Activated CD8-positive, alpha-beta memory T cell treated with anti-CD3 and anti-CD28 coated beads for 1 hour (primary cell): ENCODE measurements around the gene MICA.
"Not testable (repeated sequence)": the region's sequence is repeated elsewhere in the genome, so short reads cannot be mapped to it uniquely, and the experiment has no call there.

ENCODE experiments used
- DNase-seq, 2 donors: peaks; one replicate each; pipeline ENCODE4 v3.0.0-alpha.2; 2020; ENCODE audit warnings: low read depth in 1 of 2; ENCODE audit errors: extremely low read depth in 1 of 2

MICA gene

DNA sequence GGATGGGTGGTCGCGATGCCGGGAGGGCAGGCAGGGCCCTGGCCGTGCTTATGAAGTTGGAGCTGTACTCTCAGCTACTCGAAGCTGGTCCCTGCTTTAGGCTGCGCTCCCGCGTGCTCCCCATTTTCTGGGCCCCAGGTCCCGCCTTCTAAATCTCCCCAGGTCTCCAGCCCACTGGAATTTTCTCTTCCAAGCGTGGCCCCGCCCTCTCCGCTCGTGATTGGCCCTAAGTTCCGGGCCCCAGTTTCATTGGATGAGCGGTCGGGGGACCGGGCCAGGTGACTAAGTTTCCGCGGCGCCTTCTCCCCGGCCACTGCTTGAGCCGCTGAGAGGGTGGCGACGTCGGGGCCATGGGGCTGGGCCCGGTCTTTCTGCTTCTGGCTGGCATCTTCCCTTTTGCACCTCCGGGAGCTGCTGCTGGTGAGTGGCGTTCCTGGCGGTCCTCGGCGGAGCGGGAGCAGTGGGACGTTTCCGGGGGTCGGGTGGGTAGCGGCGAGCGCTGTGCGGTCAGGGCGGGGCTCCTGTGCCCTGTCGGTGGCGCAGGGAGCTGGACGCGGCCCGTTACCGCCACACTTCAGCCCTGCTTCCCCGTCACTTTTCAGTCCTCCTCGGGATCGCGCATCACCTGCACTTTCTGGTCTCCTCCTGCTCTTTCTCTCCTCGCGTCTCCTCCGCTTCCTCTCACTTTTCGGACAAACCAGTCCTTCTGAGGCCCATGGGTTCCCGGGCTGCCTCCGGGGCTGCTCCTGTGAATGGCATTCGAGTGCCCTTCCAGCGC, at the start of gene MICA:
MICA (plus strand) TSS at position 313 of the 778 bp plus-strand sequence; CDS start at position 351, 38 bp downstream.
- peak in 1 of 2 donors; percentile 57 for DNase-seq

DNA sequence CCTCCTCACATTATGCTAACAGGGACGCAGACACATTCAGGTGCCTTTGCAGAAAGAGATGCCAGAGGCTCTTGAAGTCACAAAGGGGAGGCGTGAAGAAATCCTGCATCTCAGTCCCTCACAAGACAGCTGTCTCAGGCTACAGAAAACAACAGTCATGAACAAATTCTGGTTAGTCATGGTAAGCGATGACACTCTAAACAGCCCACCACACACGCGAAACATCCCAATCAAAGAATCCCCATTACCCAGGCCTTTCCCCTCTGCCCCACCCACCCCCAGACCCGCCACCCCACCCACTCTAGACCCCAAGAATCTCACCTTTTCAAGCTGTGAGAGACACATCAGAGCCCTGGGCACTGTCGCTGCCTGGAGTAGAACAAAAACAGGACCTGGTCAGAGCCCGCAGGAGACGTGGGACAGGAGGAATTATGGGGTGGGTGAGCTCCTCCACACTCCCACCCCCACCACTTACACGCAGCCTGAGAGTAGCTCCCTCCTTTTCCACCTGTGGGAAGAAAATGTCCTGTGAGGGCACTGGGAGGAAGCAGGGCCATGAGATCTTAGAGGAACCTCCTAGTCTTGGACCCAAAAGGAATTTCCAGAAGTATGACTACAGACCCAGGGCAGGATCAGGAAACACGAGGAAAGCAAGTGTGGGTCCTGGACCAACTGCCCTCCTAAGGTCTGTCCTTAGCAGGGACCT, 49.1 kb upstream of the MICA start:
- no peak for DNase-seq

DNA sequence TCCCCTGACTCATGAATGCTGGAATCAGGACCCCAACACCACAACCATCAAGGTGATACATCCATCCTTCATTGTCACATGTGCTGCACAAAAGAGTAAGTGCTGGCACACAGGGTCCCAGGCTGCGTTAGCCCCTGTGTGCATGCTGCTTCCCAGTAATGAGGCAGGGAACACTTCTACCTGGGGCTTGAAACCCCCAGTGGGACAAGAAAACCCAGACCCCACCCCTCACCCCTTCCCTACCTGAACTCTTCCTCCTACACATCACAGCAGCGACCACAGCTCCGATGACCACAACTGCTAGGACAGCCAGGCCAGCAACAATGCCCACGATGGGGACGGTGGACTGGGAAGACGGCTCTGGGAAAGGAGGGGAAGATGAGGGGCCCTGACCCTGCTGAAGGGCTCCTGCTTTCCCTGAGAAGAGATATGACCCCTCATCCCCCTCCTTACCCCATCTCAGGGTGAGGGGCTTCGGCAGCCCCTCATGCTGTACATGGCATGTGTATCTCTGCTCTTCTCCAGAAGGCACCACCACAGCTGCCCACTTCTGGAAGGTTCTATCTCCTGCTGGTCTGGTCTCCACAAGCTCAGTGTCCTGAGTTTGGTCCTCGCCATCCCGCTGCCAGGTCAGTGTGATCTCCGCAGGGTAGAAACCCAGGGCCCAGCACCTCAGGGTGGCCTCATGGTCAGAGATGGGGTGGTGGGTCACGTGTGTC, 48.4 kb upstream of the MICA start:
- DNase-seq = no peak

DNA sequence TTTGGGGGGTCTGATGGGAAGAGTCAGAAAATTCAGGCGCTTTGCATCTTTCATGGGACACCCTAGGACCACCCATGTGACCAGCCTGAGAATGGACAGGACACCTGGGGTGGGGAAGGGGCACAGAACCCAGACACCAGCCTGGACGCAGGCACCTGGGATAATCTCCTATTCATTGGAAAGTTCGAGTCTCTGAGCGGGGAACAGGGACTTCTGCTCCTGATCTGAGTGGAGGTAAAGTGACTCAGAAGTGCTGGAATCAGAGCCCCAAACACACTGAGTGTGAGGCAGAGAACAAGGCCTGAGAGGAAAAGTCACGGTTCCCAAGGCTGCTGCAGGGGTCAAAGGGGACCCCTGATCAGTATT, 47.8 kb upstream of the MICA start:
- no peak for DNase-seq

DNA sequence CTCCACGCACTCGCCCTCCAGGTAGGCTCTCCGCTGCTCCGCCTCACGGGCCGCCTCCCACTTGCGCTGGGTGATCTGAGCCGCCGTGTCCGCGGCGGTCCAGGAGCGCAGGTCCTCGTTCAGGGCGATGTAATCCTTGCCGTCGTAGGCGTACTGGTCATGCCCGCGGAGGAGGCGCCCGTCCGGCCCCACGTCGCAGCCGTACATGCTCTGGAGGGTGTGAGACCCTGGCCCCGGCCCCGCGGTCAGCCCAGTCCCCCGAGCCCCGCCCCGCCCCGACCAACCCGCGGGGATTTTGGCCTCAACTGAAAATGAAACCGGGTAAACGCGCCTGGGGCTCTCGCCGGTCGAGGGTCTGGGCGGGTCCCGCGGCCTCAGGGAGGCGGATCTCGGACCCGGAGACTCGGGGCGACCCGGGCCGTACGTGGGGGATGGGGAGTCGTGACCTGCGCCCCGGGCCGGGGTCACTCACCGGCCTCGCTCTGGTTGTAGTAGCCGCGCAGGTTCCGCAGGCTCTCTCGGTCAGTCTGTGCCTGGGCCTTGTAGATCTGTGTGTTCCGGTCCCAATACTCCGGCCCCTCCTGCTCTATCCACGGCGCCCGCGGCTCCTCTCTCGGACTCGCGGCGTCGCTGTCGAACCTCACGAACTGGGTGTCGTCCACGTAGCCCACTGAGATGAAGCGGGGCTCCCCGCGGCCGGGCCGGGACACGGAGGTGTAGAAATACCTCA, 47.0 kb upstream of the MICA start:
- DNase-seq = no peak

DNA sequence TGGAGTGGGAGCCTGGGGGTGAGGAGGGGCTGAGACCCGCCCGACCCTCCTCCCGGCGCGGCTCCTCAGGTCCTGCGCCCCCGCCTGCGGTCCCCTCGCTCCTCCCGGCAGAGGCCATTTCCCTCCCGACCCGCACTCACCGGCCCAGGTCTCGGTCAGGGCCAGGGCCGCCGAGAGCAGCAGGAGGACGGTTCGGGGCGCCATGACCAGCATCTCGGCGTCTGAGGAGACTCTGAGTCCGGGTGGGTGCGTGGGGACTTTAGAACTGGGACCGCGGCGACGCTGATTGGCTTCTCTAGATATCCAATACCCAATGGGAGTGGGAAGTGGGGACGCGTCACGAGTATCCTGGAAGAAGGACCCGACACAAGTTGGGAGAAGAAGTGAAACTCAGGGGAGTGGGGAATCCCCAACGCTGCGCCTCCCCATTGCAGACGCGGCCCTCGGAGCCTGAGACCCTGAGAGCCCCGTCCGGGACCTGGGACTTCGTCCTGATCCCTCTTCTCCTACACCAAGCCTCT, 46.4 kb upstream of the MICA start, which contains the start of gene HLA-B:
HLA-B (minus strand) TSS at position 234 of the 521 bp plus-strand sequence; CDS start at position 213, 21 bp downstream.
- peak; percentile 64 to 67 for DNase-seq

DNA sequence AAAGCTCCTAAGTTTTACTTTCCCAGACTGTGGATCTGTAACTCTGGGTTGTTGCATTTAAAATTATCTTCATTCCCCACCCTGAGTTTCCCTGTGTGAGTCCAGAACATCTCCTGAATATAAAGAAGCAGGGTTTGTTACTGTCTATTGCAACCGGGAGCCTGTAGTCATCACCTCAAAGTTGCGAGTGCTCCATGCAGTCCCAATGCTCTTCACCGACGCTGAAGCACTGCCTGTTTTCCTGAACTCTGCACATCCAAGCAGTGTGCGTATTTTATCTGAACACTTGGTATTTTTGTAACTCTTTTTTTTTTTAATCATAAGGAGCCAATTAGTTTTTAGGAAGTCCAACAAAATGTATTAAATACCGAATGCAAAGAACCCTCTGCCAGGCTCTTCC, 45.5 kb upstream of the MICA start:
- DNase-seq = no peak

DNA sequence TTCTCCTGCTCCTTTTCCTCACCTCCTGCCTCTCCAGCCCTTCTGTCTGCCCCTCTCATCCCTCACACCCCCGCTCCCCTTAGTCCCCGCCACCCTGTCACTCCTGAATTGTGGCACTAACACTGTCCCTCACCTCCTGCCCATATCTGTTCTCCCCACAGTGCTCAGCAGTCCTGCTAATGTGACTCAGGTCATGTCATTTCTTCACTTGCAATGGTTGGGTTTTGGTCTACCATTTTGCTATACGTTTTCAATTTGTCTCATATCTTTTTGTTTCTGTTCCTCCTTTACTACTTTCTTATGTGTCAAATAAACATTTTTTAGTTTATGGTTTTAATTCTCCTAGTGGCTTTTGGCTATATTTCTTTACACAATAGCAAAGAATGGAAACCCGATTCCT, 45.1 kb upstream of the MICA start:
- DNase-seq = no peak

DNA sequence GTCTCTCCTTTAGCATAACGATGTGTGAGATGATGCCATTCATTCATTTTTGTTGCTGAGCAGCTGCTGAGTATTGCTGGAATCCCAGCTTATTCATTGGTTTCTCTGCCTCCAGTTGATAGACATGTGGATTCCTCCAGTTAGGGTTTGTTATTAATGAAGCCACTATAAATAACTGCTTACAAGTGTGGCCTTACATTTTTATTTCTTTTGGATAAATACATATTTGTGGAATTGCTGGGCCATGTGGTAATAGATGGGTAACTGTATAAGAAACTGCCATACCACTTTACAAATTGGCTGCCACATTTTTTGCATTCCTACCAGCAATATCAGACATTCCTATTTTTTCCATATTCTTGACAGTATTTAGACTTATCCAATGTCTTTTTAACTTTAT, 43.8 kb upstream of the MICA start:
- no peak for DNase-seq

DNA sequence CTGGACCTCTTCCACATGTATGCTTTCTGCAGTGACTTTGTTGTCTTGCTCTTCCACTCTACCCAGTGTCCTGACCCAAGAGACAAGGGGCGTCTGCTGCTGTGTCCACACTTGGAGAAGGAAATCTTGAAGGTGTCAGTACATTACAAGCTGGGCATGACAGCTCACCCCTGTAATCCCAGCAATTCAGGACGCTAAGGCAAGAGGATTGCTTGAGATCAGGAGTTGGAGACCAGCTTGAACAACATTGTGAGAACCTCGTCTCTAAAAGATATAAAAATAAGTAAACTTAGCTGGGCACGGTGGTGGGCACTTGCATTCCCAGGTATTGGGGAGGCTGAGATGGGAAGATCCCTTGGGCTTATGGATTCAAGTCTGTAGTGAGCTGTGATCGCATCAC, 40.6 kb upstream of the MICA start:
- DNase-seq = no peak

DNA sequence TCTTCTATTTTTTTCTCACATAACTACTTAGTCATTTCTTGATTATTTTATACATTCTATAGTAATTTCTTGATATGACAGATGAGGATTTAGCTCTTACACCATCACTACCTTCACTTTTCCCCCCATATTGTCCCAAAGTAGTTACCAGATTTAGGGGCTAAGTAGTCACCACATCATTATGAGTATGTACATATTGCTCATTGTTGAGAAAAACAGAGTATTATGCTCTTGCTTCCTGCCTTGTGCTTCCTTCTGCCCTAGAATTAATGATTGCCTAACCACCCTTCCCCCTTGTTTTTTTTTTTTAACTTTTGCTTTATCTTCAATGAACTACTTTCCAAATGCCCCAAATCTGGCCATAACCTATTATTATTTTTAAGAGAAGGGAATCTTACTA, 39.6 kb upstream of the MICA start:
- no peak for DNase-seq

DNA sequence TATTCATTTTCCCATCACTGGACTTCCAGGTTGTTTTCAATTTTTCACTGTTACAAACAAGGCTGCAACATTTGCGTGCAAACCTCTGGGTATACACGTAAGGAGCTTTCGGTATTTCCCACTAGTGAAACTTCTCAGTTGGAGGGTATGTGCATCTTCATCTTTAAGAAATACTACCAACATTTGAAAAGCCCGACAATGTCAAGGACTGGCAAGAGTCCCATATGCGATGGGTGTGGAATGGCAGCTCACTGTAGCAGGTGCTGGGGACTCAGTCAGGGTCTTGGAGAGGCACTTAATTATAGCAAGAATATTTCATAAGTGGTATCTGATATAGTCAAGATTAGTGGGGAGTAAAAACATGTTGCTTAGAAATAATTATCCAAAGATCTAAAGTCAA, 37.5 kb upstream of the MICA start:
- no peak for DNase-seq

DNA sequence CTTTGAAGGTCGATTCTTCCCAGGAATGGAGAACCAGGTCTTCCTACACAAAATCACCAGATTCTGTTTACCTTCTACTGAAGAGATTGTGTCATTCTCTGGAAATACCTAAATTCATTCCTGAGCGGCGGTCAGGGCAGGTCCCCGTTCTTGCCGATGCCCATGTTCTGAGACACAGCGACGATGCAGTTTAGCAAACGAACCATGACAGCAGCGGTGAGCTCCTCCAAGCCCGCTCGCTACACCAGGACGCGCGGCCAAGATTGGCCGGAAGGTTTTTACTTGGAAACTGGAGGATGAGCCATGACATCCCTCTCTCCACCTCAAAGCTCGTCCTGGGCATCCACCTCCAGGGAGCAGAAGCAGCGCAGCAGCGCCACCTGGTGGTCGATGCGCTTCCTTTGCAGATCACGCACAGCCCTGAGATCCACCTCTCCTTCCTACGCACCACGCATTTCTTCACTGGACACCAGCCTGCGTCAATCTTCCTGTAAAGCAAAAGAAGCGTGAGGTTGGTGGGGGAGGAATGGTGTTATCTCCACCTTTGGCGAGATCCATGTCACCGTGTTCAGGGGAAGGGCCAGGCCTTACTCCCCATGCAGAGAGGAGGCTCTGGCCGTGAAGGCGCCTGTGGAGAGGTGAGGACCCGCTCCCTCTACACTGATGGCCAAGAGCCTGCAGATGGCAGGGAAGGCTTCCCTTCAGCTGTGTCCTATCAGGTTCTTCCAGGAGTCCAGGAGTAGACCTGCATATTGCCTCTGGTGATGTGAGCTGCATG, 36.5 kb upstream of the MICA start:
- peak; percentile 57 to 85 for DNase-seq

DNA sequence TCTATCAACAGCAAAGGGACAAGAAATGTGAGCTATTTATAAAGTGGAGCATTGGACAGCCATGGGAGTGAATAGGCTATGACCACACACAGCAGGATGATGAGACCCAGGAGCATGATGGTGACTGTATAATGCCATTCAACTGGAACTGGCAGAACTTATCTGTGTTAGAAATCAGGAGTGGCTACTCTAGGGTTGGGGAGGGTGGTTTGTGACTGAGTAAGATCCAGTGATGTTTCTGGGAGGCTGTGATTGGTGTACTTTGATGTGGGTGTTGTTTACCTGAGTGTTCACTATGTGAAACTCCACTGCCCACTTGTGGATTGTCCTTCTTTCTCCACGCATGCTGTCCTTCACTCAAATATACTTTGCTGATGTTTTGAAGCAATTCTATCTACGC, 34.9 kb upstream of the MICA start:
- DNase-seq = no peak

DNA sequence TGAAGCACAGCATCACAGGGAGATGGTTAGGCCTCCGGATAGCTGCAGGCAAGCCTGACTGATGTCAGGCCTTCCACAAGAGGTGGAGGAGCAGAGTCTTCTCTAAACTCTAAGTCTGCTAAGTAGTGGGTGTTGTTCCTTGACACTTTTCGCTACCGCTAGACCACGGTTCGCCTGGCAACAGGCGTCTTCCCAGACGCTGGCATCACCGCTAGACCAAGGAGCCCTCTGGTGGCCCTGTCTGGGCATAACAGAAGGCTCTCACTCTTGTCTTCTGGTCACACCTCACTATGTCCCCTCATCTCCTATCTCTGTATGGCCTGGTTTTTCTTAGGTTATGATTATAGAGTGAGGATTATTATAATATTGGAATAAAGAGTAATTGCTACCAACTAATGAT, 29.3 kb upstream of the MICA start:
- DNase-seq = not testable (repeated sequence)

DNA sequence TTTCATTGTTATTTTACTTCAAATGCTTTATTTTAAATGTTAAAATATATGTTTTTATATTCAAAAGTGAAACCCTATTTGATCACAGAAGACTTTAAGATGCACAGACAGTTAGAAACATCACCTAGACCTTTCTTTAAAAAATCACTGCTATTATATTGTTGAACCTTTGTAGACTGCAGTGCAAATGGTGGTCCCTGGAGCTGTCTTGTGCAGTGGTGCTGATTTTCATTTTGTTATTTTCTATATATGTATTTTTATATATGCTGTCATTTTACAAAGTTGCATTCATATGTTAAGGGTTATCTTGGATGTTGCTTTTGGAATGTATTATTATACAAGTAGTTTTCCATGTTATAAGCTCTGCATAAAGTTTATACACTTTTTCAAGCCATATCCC, 27.7 kb upstream of the MICA start:
- no peak for DNase-seq

DNA sequence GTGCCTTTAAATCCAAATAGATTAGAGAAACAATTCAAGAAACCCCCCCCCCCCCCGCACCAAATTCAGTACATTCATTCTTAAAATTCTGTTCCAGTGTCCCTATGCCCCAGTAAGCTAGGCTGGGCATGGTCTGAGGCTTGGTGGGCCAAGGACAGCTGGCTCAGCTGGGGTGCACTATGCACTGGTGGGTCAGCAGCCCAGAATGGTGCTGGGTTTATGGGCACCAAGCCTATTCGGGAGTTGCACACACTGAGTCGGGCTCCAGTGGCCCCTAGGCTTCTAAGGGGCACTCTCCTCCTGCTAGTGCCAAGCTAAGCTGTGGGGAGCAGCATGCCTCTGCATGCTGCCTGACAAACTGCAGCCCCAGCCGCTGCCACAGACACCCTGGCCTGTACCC, 26.4 kb upstream of the MICA start:
- no peak for DNase-seq

DNA sequence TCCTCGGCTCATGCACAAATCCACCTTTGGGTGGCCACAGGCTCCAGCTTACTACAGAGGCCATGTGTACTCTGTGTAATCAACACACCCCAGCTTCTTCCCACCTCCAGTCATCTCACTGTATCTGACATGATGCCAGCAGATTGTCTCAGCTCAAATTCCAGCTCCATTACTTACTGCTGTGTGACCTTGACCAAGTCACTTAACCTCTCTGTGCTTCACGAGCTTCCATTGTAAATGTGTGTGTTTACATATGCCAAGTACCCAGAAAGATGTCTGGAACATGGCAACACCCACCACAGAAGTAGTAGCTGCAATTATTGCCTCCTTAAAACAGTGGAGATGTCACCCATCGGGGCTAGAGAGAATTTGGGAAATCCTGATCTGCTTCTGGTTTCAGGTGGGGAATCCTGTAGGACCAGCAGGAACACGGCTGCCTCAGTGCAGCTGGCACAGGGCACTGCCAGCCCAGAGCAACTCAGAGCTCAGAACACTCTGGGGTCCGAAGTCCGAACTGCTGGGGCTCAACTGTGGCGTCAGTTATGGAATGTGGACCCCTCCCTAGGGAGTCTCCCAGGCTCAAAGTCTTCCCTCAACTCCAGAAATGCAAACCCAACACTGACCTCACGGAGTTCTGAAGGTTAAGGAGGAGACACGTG, 25.2 kb upstream of the MICA start:
- DNase-seq = no peak

DNA sequence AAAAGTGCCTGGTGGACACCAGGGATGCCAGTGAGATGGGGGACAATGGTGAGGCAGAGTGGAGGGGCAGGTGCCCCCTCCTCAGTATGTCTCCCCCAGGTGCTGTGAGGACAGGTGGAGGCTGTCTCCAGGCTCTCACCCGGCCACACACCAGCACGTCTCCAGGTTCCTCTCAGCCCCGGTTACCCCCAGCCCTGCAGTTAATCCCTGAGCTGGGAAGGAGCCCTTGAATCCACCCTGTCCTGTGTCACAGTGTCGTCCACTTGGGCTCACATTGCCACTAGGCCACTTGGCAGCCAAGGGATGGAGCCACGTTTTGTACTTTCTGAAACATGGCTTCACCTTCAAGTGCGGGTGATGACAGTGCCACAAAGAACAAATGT, 24.7 kb upstream of the MICA start:
- DNase-seq = no peak

DNA sequence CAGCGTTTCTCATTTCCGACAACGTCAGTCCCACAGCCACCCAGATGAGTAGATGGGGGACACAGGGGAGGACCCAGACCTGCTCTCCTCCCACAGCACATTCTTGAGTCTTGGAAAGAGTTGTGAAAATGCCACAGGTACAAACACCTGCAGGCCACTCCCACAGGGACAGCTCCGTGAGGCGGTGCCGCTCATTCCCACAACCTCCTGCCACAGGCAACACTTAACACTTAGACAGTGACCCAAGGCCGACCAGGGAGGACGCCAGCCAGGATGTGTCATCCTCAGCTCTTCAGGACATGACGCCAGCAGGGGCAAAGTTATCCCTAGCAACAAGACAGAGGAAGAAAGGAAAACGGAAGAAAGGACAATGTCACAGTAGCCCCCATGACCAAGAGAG, 23.5 kb upstream of the MICA start:
- DNase-seq = no peak
